GM23248 (cell line): ENCODE measurements around the gene DDX3X. TPM values are rescaled to one million over a fixed set of nuclear protein-coding genes. Genes with fewer than 3 reads are reported as not detected.

Source experiments
- DNase-seq: peaks from one replicate; pipeline ENCODE4 v3.0.0-alpha.2; 2015
- H2AFZ ChIP-seq: fragments of 200-600 bp; sonication (generic); 2 replicates; pipeline ENCODE4 v1.6.1; 2016; ENCODE audit warnings: antibody characterized with exemption
- H3F3A ChIP-seq: fragments of 200-600 bp; sonication (generic); 2 replicates; pipeline ENCODE4 v1.6.1; 2016; ENCODE audit warnings: mild to moderate bottlenecking, antibody characterized with exemption, mixed run types; ENCODE audit not compliant: insufficient read depth
- H3K27ac ChIP-seq: fragments of 200-600 bp; sonication (generic); 2 replicates; pipeline ENCODE4 v1.5.1; 2016; ENCODE audit warnings: mild to moderate bottlenecking
- H3K27me3 ChIP-seq: fragments of 200-600 bp; sonication (generic); replicated peaks from 2 replicates; pipeline ENCODE4 v1.6.1; 2016; ENCODE audit warnings: mild to moderate bottlenecking; ENCODE audit not compliant: insufficient read depth
- H3K36me3 ChIP-seq: fragments of 200-600 bp; sonication (generic); 2 replicates; pipeline ENCODE4 v1.6.1; 2016; ENCODE audit warnings: low read depth, mild to moderate bottlenecking
- H3K4me1 ChIP-seq: fragments of 200-600 bp; sonication (generic); 2 replicates; pipeline ENCODE4 v1.6.1; 2016; ENCODE audit warnings: mild to moderate bottlenecking; ENCODE audit not compliant: insufficient read depth
- H3K4me2 ChIP-seq: fragments of 200-600 bp; sonication (generic); one replicate; pipeline ENCODE4 v1.6.1; 2016; ENCODE audit warnings: mild to moderate bottlenecking; ENCODE audit not compliant: unreplicated experiment
- H3K4me3 ChIP-seq: fragments of 200-600 bp; sonication (generic); 2 replicates; pipeline ENCODE4 v1.5.1; 2016; ENCODE audit warnings: mild to moderate bottlenecking
- H3K79me2 ChIP-seq: fragments of 200-600 bp; sonication (generic); 2 replicates; pipeline ENCODE4 v1.6.1; 2016; ENCODE audit warnings: mild to moderate bottlenecking; ENCODE audit not compliant: insufficient read depth
- H3K9ac ChIP-seq: fragments of 200-600 bp; sonication (generic); 2 replicates; pipeline ENCODE4 v1.6.1; 2016; ENCODE audit warnings: mild to moderate bottlenecking
- H3K9me2 ChIP-seq: fragments of 200-600 bp; sonication (generic); 2 replicates; pipeline ENCODE4 v1.6.1; 2016; ENCODE audit warnings: mixed run types, mild to moderate bottlenecking, moderate library complexity; ENCODE audit not compliant: insufficient read depth
- H3K9me3 ChIP-seq: fragments of 200-600 bp; sonication (generic); one replicate; pipeline ENCODE4 v1.6.1; 2017; ENCODE audit warnings: low read depth
- H4K20me1 ChIP-seq: fragments of 200-600 bp; sonication (generic); 2 replicates; pipeline ENCODE4 v1.6.0; 2016; ENCODE audit not compliant: insufficient read depth
- EZH2 ChIP-seq: fragments of 200-600 bp; sonication (generic); IDR thresholded peaks from 2 replicates; pipeline ENCODE4 v1.6.1; 2018; ENCODE audit warnings: antibody characterized with exemption, mild to moderate bottlenecking; ENCODE audit not compliant: insufficient read depth, poor library complexity, severe bottlenecking
- EZH2phosphoT487 ChIP-seq: fragments of 200-600 bp; sonication (generic); IDR thresholded peaks from 2 replicates; pipeline ENCODE4 v1.6.1; 2018; ENCODE audit warnings: antibody characterized with exemption, moderate library complexity, mild to moderate bottlenecking, low read depth; ENCODE audit not compliant: insufficient read depth
- WGBS, 2 experiments: methylation state at CpG; one replicate each; pipeline ENCODE4 v1.1.6; 2015 to 2017; ENCODE audit warnings: low lambda C conversion rate in 2 of 2, low coverage in 1 of 2; ENCODE audit errors: missing lambda C conversion rate in 2 of 2; 5-methylcytosine and 5-hydroxymethylcytosine counted together
- in situ Hi-C: fragments of 300-500 bp; cut with MboI; formaldehyde crosslinking; loops from 2 replicates; pipeline ENCODE4 v1.15.0; 2020
- polyA plus RNA-seq: library from polyadenylated mRNA; unstranded; fragments of >200 nt; fragmentation: Nextera tagmentation; extraction: Ambion mirVana; gene quantifications from 2 replicates; pipeline ENCODE4 v1.2.1, GENCODE V29; 2016
- total RNA-seq: library from RNA; depleted of rRNA; stranded (reverse); fragments of >200 nt; shearing (Covaris generic); gene quantifications from 2 replicates; pipeline ENCODE4 v1.2.3, GENCODE V29; 2014

The DDX3X gene
- total and polyA plus RNA-seq, 2 experiments from 2014 or later = 129 to 206 TPM

DNA sequence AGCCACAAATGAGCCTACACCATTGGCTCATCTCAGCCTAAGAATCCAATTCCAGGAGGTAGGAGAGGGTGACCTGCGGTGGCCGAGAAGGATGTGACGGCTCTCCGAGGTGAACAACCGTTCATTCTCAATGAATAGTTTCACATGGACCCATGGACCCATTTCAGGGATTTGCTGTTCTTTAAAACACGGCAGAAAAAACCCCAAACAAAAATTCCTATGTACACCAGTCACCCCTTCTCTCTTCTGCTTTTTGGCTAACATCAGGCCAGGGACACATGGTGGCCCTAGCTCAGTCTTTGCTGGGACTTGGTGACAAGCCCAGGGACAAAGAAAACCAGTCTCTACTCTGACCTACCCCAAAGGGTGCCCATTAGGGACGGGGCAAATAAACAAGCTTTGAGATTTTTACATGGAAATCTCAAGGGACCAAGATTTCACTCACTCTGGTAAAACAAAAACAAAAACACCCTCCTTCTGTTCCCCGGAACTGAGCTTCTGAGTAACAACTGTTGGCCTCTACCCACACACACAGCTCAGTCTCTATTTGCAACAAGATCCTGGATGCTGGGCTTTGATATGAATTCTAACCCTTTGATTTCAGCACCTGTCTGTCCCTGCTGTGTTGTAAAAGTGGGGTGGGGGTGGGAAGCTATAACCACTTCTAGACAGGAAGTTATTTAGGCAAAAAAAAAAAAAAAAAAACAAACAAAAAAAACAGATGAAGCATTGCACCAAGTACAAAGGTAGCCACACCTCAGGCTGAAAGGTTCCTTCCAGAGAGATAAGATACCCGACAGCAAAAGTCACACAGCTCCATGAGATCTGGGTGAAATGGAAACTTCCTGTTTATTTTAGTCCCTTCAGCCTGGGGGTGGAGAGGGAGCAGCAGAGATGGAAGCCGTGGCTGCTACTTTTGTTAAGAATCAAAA lies 49.0 kb downstream of the DDX3X start:
- 50 to 52% methylated on average over 10 of the region's 10 CpGs for WGBS, 2 experiments
- H2AFZ ChIP-seq = peak overlapping the region; percentile 53
- H3K79me2 ChIP-seq = no peaks in the 10 kb centered on the region
- no peaks in the 10 kb centered on the region for H3K27me3 ChIP-seq
- no peaks in the 10 kb centered on the region for H4K20me1 ChIP-seq
- no peak overlapping the region for H3K4me2 ChIP-seq
- no peaks in the 10 kb centered on the region for H3F3A ChIP-seq
- TF ChIP-seq EZH2phosphoT487 (no peak), EZH2 (no peak)
- H3K36me3 ChIP-seq = no peaks in the 10 kb centered on the region
- peak; percentile 66 for DNase-seq
- H3K27ac ChIP-seq = peak overlapping the region; percentile 48
- in situ Hi-C loops = no loop called here
- H3K9ac ChIP-seq = no peak overlapping the region; the same call in 1 of the 2 replicates
- H3K9me3 ChIP-seq = no peaks in the 10 kb centered on the region
- H3K4me3 ChIP-seq = no peak overlapping the region
- peaks cover 13% of the 10 kb centered on the region for H3K4me1 ChIP-seq
- H3K9me2 ChIP-seq = no peaks in the 10 kb centered on the region

DNA sequence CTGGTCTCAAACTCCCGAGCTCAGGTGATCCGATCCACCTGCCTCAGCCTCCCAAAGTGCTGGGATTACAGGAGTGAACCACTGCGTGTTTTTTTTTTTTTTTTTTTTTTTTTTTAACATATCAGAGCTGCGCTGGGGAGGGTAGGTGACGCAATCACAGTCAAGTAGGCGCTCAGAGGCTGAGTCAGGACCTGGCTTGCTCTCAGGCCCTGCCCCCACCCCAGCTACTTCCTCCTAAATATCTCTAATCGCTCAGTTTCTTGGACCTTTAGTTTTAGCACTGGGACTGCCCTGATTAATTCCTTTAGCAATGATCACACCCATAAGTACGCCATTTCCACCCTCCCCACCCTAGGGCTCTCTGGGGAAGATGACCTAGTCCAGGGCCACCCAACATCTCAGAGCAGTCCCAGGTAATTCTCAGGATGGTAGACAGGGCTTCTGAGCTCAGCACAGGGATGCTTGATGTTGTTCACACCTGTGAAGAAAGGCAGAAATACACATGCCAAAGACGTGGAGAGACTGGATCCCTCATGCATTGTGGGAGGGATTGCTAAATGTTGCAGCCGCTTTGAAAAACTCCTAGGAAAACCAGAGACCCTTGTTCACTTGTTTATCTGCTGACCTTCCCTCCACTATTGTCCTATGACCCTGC lies 50.2 kb downstream of the DDX3X start:
- Histone ChIP-seq H3K27ac (no peak overlapping the region), H3K9me3 (no peaks in the 10 kb centered on the region), H4K20me1 (no peaks in the 10 kb centered on the region), H3K4me1 (peaks cover 13% of the 10 kb centered on the region), H3K4me2 (no peak overlapping the region), H3K4me3 (no peak overlapping the region), H3K79me2 (no peaks in the 10 kb centered on the region), H3K9me2 (no peaks in the 10 kb centered on the region), H3F3A (no peaks in the 10 kb centered on the region), H3K27me3 (no peaks in the 10 kb centered on the region), H2AFZ (no peak overlapping the region), H3K36me3 (no peaks in the 10 kb centered on the region), H3K9ac (no peak overlapping the region)
- in situ Hi-C loops = no loop called here
- 46 to 66% methylated on average over 2 to 10 of the region's 10 CpGs for WGBS, 2 experiments
- TF ChIP-seq EZH2phosphoT487 = no peak
- TF ChIP-seq EZH2 = no peak
- DNase-seq = peak; percentile 75

DNA sequence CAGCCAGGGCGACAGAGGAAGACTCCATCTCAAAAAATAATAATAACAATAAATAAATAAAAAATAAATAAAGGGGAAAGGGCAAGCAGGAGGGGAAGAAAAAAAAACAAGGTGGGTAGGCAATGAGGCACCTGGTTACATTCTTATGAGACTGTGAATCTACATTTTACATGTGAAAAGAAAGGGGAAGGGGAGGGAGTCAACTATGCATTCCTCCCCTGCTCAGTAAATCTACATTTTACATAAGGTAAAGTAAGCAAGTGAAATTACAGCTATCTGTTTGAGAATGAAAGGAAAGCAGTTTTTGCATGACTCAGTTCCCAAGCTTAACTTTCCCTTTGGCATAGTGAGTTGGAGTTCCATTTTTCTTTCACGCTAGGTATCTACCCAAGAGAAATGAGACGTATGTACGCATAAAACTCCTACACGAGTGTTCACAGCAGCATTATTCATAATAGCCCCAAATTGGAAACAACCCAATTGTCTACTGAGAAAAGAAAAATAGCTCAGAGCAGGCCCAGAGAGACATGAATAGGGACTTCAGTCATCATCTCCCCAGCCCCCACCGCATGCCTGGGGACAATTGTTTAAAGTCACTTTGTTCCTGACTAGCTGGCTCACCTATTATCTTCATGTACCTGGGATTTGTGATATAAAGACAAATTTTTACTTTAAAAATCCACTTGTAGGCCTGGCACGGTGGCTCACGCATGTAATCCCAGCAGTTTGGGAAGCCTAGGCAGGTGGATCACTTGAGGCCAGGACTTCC lies 52.4 kb downstream of the DDX3X start:
- Histone ChIP-seq H3K36me3 (no peaks in the 10 kb centered on the region), H3K4me1 (peaks cover 13% of the 10 kb centered on the region), H3K27me3 (no peaks in the 10 kb centered on the region), H3K4me3 (no peak overlapping the region), H3K9ac (no peak overlapping the region), H3K79me2 (no peaks in the 10 kb centered on the region), H3F3A (no peaks in the 10 kb centered on the region), H3K9me3 (no peaks in the 10 kb centered on the region), H3K4me2 (no peak overlapping the region), H3K27ac (no peak overlapping the region), H4K20me1 (no peaks in the 10 kb centered on the region), H2AFZ (no peak overlapping the region), H3K9me2 (no peaks in the 10 kb centered on the region)
- in situ Hi-C loops = no loop called here
- 66 to 74% methylated on average over 7 to 8 of the region's 8 CpGs for WGBS, 2 experiments
- no peak for TF ChIP-seq EZH2
- TF ChIP-seq EZH2phosphoT487 = no peak
- peak; percentile 16 for DNase-seq

DNA sequence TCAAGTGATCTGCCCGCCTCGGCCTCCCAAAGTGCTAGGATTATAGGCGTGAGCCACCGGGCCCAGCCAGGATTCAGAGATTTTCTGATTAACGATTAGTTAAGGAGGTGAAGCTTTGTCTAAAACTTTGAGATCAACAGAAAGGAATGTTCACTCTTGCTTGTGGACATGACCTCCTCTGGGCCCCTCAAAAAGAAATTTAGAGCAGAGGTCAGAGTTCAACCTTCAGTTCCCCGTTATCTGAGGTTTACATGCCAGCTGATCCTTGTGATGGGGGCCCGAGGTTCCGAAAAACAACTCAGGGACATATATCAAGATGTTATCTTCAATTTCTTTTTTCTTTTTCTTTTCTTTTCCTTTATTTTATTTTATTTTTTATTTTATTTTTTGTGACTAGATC lies 54.6 kb downstream of the DDX3X start:
- no peaks in the 10 kb centered on the region for H4K20me1 ChIP-seq
- TF ChIP-seq EZH2phosphoT487 (no peak), EZH2 (no peak)
- in situ Hi-C loops = no loop called here

More for the DNA sequence above, 54.6 kb downstream of the DDX3X start:
- Histone ChIP-seq H3K79me2 (no peaks in the 10 kb centered on the region), H3K9me3 (no peaks in the 10 kb centered on the region), H2AFZ (no peak overlapping the region), H3K4me3 (no peak overlapping the region), H3K4me2 (no peak overlapping the region), H3K9ac (no peak overlapping the region), H3K4me1 (peaks cover 2% of the 10 kb centered on the region), H3K27me3 (no peaks in the 10 kb centered on the region), H3K36me3 (no peaks in the 10 kb centered on the region), H3K9me2 (no peaks in the 10 kb centered on the region), H3F3A (no peaks in the 10 kb centered on the region), H3K27ac (no peak overlapping the region)
- 85 to 90% methylated on average over 8 of the region's 8 CpGs for WGBS, 2 experiments
- no peak for DNase-seq
